CD1c-positive myeloid dendritic cell (primary cell): Measurements from ENCODE around the gene MC1R.
"Not testable (repeated sequence)": the region's sequence is repeated elsewhere in the genome, so short reads cannot be mapped to it uniquely, and the experiment has no call there.

Experiments
- DNase-seq: peaks from one replicate; pipeline ENCODE4 v3.0.0-alpha.2; 2016; ENCODE audit errors: extremely low spot score

MC1R gene

DNA sequence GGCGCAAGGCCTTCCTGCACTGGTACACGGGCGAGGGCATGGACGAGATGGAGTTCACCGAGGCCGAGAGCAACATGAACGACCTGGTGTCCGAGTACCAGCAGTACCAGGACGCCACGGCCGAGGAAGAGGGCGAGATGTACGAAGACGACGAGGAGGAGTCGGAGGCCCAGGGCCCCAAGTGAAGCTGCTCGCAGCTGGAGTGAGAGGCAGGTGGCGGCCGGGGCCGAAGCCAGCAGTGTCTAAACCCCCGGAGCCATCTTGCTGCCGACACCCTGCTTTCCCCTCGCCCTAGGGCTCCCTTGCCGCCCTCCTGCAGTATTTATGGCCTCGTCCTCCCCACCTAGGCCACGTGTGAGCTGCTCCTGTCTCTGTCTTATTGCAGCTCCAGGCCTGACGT lies 17.0 kb downstream of the MC1R start:
- DNase-seq, result not testable (repeated sequence)

DNA sequence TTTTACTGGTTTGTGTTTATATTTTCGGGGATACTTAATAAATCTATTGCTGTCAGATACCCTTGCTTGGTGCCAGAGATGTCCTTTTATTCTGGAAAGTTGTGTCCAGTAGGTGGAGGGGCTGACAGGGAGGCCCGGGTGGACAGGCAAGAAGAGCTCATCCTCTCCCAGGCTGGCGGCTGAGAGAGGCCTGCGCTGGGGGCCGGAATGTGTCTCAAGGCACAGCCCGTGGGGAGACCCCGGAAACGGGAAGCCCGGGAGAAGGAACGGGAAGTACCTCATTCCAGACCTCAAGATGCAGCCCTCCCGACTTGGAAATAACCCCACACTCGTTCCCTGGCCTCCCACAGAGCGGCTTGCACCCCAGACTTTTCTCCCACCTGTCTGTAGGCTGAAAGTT lies 17.4 kb downstream of the MC1R start:
- no peak for DNase-seq

DNA sequence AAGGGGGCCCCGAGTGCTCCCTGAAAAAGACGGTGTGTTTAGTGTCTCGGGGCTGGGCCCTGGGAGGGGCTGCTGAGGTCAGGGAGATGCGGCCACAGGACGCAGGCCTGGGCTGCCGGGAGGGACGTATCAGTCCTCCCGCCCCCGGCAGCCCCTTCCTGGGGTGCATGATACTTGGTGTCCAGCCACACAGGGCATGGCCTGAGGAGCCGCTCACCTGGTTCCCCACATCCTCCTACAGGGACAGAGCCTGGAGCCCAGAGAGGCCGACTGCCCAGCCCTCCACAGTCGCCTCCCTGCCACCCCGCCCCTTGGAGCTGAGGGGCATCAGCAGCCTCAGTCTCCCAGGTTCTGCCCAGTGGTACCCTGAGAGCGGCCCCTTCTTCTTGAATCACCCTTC lies 17.8 kb downstream of the MC1R start:
- DNase-seq, result no peak

DNA sequence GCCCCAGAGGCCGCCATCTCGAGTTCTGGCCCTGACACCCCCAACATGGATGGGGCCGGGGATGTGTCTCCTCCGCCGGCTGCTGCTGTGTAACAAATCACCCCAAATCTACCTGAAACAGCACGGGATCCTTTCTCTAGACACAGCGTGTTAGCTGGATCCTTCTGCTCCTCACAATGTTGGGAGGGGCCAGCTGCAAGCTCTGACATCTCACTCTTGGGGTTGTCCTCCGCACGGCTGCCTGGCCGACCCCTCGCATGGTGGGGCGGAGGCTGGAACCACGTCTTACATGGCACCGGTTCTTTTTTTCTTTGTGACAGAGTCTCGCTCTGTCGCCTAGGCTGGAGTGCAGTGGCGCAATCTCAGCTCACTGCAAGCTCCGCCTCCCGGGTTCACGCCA lies 18.3 kb downstream of the MC1R start:
- DNase-seq, result no peak

DNA sequence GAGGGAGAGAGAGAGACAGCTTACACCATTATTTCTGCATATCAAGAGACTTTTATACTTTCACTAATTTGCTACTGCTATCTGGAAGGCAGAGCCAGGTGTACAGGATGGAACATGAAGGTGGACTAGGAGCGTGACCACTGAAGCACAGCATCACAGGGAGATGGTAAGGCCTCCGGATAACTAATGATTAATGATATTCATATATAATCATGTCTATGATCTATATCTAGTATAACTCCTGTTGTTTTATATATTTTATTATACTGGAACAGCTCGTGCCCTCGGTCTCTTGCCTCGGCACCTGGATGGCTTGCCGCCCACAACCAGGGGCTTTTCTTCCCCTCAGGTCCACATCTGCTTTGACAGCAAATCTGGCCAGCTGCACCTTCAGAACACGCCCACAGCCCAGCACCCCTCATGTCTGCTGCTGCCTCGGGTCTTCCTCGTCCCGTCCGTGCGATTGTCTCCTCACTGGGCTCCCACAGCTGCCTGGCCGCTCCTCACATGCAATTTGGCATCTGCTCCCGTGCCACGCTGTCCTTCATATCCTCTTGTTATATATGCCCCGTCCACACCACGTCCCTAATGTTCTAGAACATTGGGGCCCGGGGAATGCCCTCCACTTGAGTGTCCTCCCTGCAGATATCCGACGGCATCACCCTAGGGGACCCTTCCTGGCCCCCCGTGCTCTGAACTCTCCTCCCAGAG lies 19.7 kb downstream of the MC1R start:
- no peak for DNase-seq

DNA sequence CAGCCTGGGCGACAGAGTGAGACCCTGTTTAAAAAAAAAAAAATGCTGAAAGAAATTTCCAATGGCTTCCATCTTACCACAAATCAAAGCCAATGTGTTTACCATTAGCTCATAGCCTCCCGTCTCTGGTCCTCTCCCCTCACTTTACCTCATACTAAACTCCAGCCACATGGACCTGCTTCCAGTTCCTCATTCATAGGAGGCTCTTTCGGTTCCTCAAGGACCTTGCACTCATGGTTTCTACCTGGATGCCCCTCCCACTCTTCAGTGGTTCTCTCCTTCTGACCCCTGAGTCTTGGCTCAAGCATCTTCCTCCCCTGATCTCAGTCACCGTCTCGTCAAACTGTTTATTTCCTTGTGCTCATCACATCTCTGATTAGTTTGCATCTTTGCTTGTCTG lies 26.1 kb downstream of the MC1R start:
- DNase-seq, result peak; percentile 52

DNA sequence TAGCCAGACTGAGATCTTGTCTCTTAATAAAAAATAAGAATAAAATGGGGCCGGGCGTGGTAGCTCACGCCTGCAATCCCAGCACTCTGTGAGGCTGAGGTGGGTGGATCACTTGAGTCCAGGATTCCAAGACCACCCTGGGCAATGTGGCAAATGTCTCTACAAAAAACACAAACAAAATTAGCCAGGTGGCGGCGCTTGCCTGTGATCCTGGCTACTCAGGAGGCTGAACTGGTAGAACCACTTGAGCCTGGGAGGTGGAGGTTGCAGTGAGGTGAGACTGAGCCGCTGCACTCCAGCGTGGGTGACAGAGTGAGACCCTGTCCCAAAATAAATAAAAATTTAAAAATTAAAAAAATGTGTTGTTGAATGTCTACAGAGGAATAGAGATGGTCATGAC lies 27.0 kb downstream of the MC1R start:
- DNase-seq, result no peak

DNA sequence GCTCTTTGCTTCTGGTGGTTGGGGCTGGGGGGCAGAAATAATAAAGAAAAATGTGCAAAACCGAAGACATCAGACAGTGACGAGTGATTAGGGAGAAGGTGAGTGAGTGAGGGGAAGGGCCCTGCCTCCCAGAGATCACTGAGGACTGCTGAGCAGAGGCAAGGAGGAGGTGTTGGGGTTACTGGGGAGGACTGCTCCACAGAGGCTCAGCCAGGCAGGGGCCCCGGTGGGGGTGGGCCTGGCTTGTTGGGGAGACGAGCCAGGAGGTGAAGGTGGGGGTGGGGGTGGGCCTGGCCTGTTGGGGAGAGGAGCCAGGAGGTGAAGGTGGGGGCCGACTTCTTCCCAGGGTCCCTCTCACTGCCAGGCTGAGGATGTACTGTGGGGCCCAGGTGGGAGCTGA lies 27.9 kb downstream of the MC1R start:
- no peak for DNase-seq

DNA sequence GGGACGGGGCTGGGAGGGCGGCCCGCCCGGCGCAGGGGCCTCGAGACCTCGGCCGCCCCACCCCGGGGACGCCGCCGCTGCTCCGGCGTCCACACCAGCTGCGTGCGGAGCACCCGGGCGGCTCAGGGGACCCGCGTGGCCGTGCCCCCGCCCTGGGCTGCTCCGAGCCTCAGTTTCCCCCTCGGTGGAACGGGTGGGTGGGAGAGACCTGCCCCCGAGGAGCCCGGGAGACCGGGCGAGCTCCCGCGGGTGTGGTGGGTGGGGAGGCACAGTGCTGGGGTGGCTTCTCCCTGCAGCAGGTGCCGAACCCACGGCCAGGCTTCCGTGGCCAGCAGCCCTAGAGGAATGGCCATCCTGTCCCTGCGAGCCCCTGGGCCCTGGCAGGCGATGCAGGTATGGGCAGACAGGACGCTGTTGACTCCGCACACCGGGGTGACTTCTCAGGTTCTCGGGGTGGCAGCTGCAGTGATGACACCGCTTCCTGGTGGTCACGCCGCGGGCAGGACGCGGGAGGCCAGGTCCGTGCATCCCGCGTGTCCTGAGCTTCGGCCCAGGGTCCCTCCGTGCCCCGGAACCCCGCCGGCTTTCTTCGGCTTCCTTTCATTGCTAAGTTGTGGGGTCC lies 30.6 kb downstream of the MC1R start:
- DNase-seq, result no peak

DNA sequence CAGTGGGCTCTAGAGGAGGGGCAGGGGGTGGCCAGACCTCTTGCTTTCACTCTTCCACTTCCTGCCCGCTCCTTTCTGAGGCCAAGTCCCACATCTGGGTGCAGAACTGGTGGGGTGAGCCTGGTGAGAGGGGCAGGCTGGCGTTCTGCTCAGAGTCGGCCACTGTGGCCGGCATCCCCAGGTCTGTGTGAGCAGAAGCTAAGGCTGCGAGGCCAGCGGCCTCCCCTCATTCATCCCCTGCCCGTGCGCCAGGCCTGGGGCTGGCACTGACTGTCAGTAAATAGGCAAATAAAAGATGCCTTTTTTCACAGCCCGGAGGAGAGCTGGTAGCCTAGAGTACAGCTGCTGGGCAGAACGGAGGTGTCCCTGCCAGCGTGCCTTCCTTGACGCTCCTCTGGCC lies 31.1 kb downstream of the MC1R start:
- DNase-seq, result no peak

DNA sequence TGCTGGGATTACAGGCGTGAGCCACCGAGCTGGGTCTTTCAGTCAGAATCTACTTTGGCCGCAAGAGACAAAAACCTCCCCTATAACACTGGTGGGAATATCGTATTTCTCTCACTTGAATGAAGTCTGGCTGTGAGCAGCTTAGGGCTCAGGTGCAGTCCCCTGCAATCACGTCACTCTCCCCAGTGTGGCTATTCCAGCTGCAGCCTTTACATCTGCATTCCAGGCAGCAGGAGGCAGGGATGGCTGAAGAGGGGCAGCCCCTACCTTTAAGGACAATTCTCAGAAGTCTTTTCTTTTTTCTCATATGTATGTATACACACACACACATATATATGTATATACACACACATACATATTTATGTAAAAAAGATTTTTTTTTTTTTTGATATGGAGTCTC lies 32.8 kb downstream of the MC1R start:
- no peak for DNase-seq

DNA sequence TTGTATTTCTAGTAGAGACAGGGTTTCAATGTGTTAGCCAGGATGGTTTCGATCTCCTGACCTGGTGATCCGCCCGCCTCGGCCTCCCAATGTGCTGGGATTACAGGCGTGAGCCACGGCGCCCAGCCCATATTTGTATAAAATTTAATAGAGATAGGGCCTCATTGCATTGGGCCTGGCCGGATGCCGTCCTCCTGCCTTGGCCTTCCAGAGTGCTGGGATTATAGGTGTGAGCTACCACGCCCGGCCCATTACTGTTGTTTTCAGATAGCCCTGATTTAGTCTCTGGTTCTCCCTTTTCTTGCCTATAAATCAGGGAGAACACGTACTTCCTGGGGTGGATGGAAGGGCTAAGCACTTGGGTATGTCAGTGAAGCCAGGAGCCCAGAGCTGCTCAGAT lies 33.4 kb downstream of the MC1R start:
- no peak for DNase-seq

DNA sequence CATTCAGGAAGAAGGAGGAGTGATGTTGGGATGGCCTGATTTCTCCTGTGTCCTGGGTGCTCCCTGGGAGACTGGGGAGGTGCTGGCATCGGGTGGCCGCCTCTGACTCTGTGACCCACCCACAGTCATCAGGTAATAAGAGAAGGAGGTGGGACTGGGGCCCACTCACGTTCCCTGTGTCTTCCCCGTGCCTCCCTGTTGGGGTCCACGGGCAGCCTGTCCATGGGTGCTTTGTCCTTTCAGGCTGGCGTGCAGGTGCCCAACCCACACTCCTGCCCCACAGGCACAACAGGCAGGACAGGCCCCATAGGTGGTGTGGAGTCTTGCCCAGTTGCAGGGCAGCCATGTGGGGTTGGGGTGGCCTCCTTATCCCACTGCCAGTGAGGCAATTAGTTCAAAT lies 33.9 kb downstream of the MC1R start:
- DNase-seq, result no peak

DNA sequence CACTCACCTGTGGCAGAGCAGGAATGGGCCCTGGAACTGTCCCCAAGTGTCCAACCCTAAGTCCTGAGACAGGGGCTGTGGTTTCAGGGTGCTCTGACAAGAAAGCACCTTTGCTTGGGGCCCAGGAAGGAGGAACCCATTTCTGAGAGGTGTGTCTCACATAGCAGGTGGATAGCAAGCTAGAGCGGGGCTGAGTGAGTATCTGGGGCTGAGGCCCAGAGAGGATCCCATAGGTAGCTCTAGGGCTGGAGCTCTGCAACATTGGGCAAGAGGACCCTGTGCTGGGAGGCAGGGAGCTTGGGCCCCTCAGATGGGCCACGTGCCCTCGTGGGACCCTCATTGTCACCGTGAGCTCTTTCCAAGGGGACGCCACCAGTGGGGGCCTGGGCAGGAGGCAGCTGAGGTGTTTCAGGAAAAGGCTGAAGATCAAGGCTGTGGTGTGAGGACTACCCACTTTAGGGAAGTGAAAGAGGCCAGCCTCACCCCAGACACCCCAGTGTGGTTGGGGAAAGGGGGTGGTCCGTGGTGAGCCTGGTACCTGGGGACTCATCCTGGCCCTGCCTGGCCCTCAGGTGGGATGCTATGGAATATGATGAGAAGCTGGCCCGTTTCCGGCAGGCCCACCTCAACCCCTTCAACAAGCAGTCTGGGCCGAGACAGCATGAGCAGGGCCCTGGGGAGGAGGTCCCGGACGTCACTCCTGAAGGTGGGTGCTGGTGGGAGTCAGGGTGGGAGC lies 35.2 kb downstream of the MC1R start:
- DNase-seq, result no peak

DNA sequence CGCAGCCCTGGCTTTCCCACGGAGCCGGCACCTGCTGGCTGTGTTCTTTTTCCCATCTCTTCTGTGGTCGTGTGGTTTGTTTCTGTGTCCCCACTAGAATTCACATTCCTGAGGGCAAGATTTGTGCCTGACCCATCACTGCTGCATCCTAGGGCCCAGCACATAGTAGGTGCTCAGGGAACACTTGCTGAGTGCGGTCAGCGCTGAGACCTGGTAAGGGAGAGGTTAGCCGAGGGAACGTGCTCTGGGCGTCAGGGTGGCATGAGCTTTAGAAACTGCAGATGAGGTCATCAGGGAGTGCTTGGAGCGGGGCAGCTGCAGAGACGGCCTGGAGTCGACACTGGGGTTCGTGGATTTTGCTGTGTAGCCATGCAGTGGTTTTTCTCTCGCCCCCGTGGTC lies 35.8 kb downstream of the MC1R start:
- DNase-seq, result no peak

DNA sequence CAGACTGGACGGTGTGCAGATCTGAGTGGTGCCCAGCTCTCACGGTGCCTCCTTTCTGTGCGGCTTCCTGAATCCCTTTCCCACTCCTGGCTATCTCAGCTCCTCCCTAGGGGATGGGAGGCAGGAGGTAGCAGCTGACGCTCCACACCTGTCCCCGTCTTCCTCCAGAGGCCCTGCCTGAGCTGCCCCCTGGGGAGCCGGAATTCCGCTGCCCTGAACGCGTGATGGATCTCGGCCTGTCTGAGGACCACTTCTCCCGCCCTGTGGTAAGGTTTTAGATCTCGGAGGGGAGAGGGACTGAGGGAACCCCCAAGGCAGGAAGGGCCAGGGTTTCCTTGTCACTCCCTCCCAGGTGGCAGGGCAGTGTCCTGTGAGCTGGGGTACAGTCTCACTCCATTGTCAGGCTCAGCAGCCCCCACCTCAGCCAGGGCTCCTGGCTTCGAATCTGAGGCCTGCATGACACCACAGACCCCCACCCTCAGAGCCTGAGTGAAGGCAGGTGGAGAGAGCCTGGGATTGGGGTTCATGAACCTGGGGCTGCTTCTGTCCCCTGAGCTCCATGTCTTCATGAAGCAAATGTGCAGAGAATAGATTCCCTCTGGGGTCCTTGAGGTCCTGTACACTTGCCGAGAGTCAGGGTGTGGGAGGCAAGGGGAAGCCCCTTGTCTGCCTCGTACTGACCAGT lies 36.5 kb downstream of the MC1R start:
- DNase-seq, result no peak

DNA sequence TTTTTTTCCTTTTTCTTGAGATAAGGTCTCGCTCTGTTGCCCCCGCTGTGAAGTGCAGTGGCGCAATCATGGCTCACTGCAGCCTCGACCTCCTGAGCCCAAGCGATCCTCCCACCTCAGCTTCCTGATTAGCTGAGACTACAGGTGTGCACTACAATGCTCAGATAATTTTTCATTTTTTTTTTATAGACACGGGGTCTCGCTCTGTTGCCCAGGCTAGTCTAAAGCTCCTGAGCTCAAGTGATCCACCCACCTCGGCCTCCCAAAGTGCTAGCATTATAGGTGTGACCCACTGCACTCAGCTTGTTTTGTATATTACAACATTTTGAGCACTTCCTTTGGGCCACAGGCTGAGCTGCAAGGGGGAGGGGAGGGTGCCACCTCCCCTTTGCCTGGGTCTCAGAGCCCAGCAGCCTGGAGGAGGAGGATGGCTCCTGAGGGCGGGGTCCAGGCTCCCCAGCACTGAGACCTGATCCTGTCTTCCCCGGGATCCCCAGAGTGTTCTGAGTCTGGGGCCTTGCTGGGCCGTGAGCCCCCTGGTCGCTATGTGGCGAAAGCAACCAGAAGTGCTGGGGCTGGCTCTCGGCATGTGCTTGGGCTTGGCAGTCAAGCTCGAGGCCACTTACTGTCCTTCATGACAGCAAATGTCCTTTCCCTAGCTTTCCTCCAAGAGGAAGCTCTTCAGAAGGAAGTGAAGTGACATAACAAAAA lies 38.0 kb downstream of the MC1R start:
- peak; percentile 81 for DNase-seq

DNA sequence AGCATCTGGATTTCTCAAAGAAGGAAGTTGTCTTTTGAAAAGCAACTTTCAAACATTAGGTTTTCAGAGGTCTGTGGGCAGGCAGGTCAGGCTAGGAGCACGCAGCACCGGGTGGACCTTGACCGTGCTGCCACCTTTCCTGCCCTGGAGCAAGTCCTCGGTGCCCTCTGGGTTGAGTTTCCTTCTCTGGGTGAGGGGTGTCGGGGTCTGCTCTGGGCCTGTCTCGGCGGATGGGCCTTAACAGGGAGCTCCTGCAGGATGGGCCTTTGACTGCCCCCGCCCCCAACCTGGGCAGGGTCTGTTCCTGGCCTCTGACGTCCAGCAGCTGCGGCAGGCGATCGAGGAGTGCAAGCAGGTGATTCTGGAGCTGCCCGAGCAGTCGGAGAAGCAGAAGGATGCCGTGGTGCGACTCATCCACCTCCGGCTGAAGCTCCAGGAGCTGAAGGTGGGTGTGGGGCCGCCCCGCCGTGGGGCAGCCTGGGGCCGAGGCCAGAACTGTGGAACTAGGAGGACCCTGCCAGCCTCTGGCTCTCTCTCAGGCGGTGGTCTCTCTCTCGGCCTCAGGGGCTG lies 38.6 kb downstream of the MC1R start:
- no peak for DNase-seq

DNA sequence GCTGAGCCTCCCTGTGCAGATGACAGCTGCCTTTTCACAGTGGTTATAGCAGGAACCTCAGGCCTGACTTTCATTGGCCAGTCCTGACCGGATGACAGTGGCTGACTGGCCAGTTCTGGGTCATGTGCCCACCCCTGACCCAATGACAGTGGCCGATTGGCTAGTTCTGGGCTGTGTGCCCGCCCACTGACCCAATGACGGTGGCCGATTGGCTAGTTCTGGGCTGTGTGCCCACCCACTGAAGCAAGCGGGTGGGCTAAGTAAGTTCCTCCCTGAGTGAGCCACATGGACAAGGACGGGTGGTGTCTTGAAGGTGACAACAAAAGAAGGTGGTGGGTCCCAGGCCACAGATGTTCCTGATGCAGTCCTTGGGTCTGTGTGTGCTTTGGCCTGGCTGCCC lies 39.4 kb downstream of the MC1R start:
- peak; percentile 77 for DNase-seq

DNA sequence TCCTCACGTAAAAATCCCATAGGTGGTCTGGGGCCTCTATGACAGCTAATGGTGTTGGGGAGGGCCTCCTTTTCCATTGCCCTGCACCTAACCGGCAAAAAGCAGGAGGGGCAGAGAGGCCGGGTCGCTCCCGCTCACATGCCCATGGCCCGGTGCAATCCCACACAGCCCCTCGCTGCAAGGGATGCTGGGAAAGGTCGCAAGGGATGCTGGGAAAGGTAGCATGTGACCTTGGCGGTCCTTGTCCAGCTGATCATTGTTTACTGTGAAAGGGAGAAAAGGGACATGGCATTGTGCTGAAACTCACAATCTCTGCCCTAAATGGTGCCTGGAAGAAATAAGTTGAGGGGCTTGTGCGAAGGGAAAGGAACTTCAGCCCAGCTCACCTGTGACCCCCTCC lies 39.9 kb downstream of the MC1R start:
- DNase-seq, result no peak

DNA sequence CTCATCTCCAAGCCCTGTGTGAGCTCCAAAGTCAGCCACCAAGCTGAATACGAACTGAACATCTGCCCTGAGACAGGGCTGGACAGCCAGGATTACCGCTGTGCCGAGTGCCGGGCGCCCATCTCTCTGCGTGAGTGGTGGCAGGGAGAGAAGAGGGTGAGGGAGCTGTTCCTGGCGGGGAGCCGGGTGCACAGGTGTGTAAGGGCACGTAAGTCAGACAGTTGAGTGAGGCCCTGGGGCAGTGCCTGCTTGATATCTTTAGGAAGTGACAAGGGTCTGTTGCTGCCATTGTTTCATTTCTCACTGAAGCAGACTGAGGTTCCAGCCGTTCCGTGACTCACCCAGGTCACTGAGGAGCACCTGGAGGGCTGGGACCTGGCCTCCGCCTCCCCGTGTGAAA lies 42.3 kb downstream of the MC1R start:
- no peak for DNase-seq

DNA sequence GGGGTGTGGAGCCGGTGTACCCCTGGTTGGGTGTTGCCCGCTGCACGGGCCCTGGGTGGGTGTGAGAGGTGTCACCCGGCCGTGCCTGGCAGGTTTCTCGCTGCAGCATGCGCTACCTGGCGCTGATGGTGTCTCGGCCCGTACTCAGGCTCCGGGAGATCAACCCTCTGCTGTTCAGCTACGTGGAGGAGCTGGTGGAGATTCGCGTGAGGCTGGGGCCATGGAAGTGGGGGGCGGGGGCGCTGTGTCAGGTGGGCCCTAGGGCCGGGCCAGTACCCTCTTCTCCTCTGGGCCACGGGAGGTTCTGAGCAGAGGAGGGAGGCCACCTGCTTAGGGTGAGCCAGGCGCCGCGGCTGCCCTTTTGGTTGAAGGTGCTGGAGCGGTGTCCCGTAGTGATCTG lies 43.3 kb downstream of the MC1R start:
- DNase-seq, result no peak
